Ishikawa (cell line): ENCODE measurements around the gene LACTB.
A peak's percentile ranks its signal among the peaks of the same experiment; 100 is the strongest.

Source experiments
- CEBPB ChIP-seq: IDR thresholded peaks from 2 replicates; pipeline ENCODE4 v1.6.1; 2012
- CREB1 ChIP-seq: IDR thresholded peaks from 2 replicates; pipeline ENCODE4 v1.6.1; 2012; ENCODE audit warnings: low read depth
- EGR1 ChIP-seq: IDR thresholded peaks from 2 replicates; pipeline ENCODE4 v1.6.1; 2012
- EP300 ChIP-seq: IDR thresholded peaks from 2 replicates; pipeline ENCODE4 v1.6.1; 2012; ENCODE audit warnings: borderline replicate concordance
- FOXM1 ChIP-seq: IDR thresholded peaks from 2 replicates; pipeline ENCODE4 v1.6.1; 2012; ENCODE audit warnings: low read depth, borderline replicate concordance
- MAX ChIP-seq: IDR thresholded peaks from 2 replicates; pipeline ENCODE4 v1.6.1; 2012
- NFIC ChIP-seq: IDR thresholded peaks from 2 replicates; pipeline ENCODE4 v1.6.1; 2012
- RAD21 ChIP-seq: IDR thresholded peaks from 2 replicates; pipeline ENCODE4 v1.6.1; 2012; ENCODE audit warnings: low read depth
- REST ChIP-seq: IDR thresholded peaks from 2 replicates; pipeline ENCODE4 v1.6.1; 2012; ENCODE audit warnings: low read depth, mild to moderate bottlenecking
- TAF1 ChIP-seq: IDR thresholded peaks from 2 replicates; pipeline ENCODE4 v1.6.1; 2012; ENCODE audit warnings: low read depth, mild to moderate bottlenecking
- TCF12 ChIP-seq: IDR thresholded peaks from 2 replicates; pipeline ENCODE4 v1.6.1; 2012; ENCODE audit warnings: low read depth
- TEAD4 ChIP-seq: IDR thresholded peaks from 2 replicates; pipeline ENCODE4 v1.6.1; 2012
- USF1 ChIP-seq: IDR thresholded peaks from 2 replicates; pipeline ENCODE4 v1.6.1; 2012
- YY1 ChIP-seq: IDR thresholded peaks from 2 replicates; pipeline ENCODE4 v1.6.1; 2012; ENCODE audit warnings: low read depth
- ZBTB7A ChIP-seq: IDR thresholded peaks from 2 replicates; pipeline ENCODE4 v1.6.1; 2012; ENCODE audit warnings: low read depth

The LACTB gene

GRCh38 chr15:63090472-63090871, 31.2 kb upstream of the LACTB start:
- TF ChIP-seq CEBPB (no peak), EGR1 (no peak), MAX (no peak), EP300 (no peak), RAD21 (no peak), TAF1 (no peak), YY1 (no peak), TEAD4 (no peak)

- TF ChIP-seq EGR1 (no peak), TCF12 (no peak)
These were observed 30.8 kb upstream of the LACTB start for GRCh38 chr15:63090887-63091286.

GRCh38 chr15:63091679-63092446, 29.8 kb upstream of the LACTB start:
- TF ChIP-seq CREB1 (no peak), ZBTB7A (no peak), TAF1 (no peak), USF1 (no peak), NFIC (no peak)

- TF ChIP-seq ZBTB7A (no peak), NFIC (no peak), MAX (peak; percentile 51; the same call in 1 of the 2 replicates), YY1 (peak; percentile 67), EP300 (no peak), REST (no peak), RAD21 (peak; percentile 98)
These were observed 28.0 kb upstream of the LACTB start for GRCh38 chr15:63093486-63094205.

GRCh38 chr15:63094495-63094931, 27.1 kb upstream of the LACTB start:
- TF ChIP-seq CREB1, result no peak
- no peak for TF ChIP-seq RAD21
- TF ChIP-seq REST, result no peak
- TF ChIP-seq EGR1, result no peak
- no peak for TF ChIP-seq USF1
- TF ChIP-seq YY1, result no peak
- TF ChIP-seq CEBPB, result no peak
- no peak for TF ChIP-seq TAF1
- TF ChIP-seq MAX, result no peak
- no peak for TF ChIP-seq TEAD4
- no peak for TF ChIP-seq TCF12

- TF ChIP-seq MAX, result no peak
- no peak for TF ChIP-seq TEAD4
- TF ChIP-seq ZBTB7A, result no peak
- no peak for TF ChIP-seq CEBPB
- TF ChIP-seq FOXM1, result no peak
- TF ChIP-seq RAD21, result no peak
- no peak for TF ChIP-seq TAF1
- TF ChIP-seq EP300, result no peak
- TF ChIP-seq CREB1, result no peak
- TF ChIP-seq NFIC, result no peak
- TF ChIP-seq YY1, result no peak
- no peak for TF ChIP-seq TCF12
- no peak for TF ChIP-seq USF1
- TF ChIP-seq EGR1, result no peak
- no peak for TF ChIP-seq REST
These were observed 25.5 kb upstream of the LACTB start for GRCh38 chr15:63096178-63096577.
